Stimulated activated CD4-positive, alpha-beta T cell treated with anti-CD3 and anti-CD28 coated beads, Interleukin-15, amount 100 ng/mL, for 1 hour (primary cell): ENCODE results near the gene HDAC9.
"Not testable (repeated sequence)": the region's sequence is repeated elsewhere in the genome, so short reads cannot be mapped to it uniquely, and the experiment has no call there.

ENCODE experiments used
- DNase-seq, 2 donors: peaks; one replicate each; pipeline ENCODE4 v3.0.0-alpha.2; 2020; ENCODE audit warnings: low read depth in 1 of 2, low spot score in 1 of 2

Gene HDAC9

GRCh38 chr7:18996583-18996982 lies 501.0 kb downstream of the HDAC9 start:
- DNase-seq = no peak

GRCh38 chr7:18997477-18998150 lies 502.1 kb downstream of the HDAC9 start:
- no peak for DNase-seq

- no peak for DNase-seq
Observed at GRCh38 chr7:19000410-19000809, 504.9 kb downstream of the HDAC9 start.

GRCh38 chr7:19001854-19002253 lies 506.3 kb downstream of the HDAC9 start:
- no peak for DNase-seq

- no peak for DNase-seq
Observed at GRCh38 chr7:19009241-19009935, 513.8 kb downstream of the HDAC9 start.

GRCh38 chr7:19009936-19010280 lies 514.4 kb downstream of the HDAC9 start:
- no peak for DNase-seq

GRCh38 chr7:19011212-19011611 lies 515.7 kb downstream of the HDAC9 start:
- DNase-seq = no peak

GRCh38 chr7:19015098-19015497 lies 519.5 kb downstream of the HDAC9 start:
- no peak for DNase-seq

- no peak for DNase-seq
Observed at GRCh38 chr7:19016140-19016539, 520.6 kb downstream of the HDAC9 start.

- DNase-seq = no peak
Observed at GRCh38 chr7:19017374-19017773, 521.8 kb downstream of the HDAC9 start.

GRCh38 chr7:19020062-19020461 lies 524.5 kb downstream of the HDAC9 start:
- no peak for DNase-seq

GRCh38 chr7:19020711-19021110 lies 525.2 kb downstream of the HDAC9 start:
- DNase-seq = no peak

GRCh38 chr7:19023477-19023876 lies 527.9 kb downstream of the HDAC9 start:
- no peak for DNase-seq

- DNase-seq = no peak
Observed at GRCh38 chr7:19024261-19024660, 528.7 kb downstream of the HDAC9 start.

GRCh38 chr7:19026888-19027287 lies 531.3 kb downstream of the HDAC9 start:
- no peak for DNase-seq

- DNase-seq = no peak
Observed at GRCh38 chr7:19030281-19030680, 534.7 kb downstream of the HDAC9 start.

- not testable (repeated sequence) for DNase-seq
Observed at GRCh38 chr7:19032942-19033341, 537.4 kb downstream of the HDAC9 start.

- DNase-seq = no peak
Observed at GRCh38 chr7:19051767-19052375, 556.3 kb downstream of the HDAC9 start.
